Measurements from ENCODE around the gene APPL2. TPM values are rescaled to one million over a fixed set of nuclear protein-coding genes. Genes with fewer than 3 reads are reported as not detected.

APPL2 gene
- polyA plus RNA-seq, 3 donors: 69.0 to 108 (median 86.4) TPM

- no peak for DNase-seq
These were observed 94.6 kb downstream of the APPL2 start for GRCh38 chr12:105141320-105141922.

GRCh38 chr12:105138248-105138647 lies 97.7 kb downstream of the APPL2 start:
- DNase-seq: no peak

Other genes starting within 250 kb of the APPL2 start
- gene NOPCHAP1, start 249.9 kb downstream of the APPL2 start, polyA plus RNA-seq (ENCODE audit: insufficient read length in 3 of 3): 10 to 100 TPM in 2 of 3 donors, 1 to 10 TPM in 1; 9.3 to 13.5 (median 13.4) TPM
- 1 to 10 TPM in 2 of 3 donors, under 1 TPM in 1; 0.75 to 1.5 (median 1.2) TPM for gene ALDH1L2, start 151.7 kb downstream of the APPL2 start, polyA plus RNA-seq (ENCODE audit: insufficient read length in 3 of 3)
- 10 to 100 TPM; 43.9 to 72.8 (median 68.2) TPM for gene WASHC4, start 128.4 kb downstream of the APPL2 start, polyA plus RNA-seq (ENCODE audit: insufficient read length in 3 of 3)
- gene C12orf75, start 94.5 kb upstream of the APPL2 start, polyA plus RNA-seq (ENCODE audit: insufficient read length in 3 of 3): 10 to 100 TPM; 51.2 to 94.3 (median 87.7) TPM